GM13977 (cell line): ENCODE data around the gene ZNF597.

Source experiments
- DNase-seq: peaks from one replicate; pipeline ENCODE4 v3.0.0; 2012; ENCODE audit warnings: low spot score
- CTCF ChIP-seq: IDR thresholded peaks from 2 replicates; pipeline ENCODE4 v1.5.1; 2012; ENCODE audit warnings: mild to moderate bottlenecking, control low read depth; ENCODE audit not compliant: insufficient read depth; ENCODE audit errors: extremely low read depth, missing control alignments
- in situ Hi-C: fragments of 300-500 bp; cut with MboI; formaldehyde crosslinking; loops from one replicate; pipeline ENCODE4 v1.12.0; 2022; ENCODE audit warnings: low sequenced_read_pairs, low pct_unique_long_range_greater_than_20kb, mixed read lengths, inconsistent platforms; ENCODE audit not compliant: unreplicated experiment

Gene ZNF597

GRCh38 chr16:3383045-3383448 lies 60.3 kb downstream of the ZNF597 start:
- in situ Hi-C loops = no loop called here
- no peak for TF ChIP-seq CTCF
- DNase-seq = no peak
